Gastroesophageal sphincter (tissue), 4 donors: Measurements from ENCODE around the gene IL10RA. TPM values are rescaled to one million over a fixed set of nuclear protein-coding genes. Genes with fewer than 3 reads are reported as not detected.
"Not testable (repeated sequence)": the region's sequence is repeated elsewhere in the genome, so short reads cannot be mapped to it uniquely, and the experiment has no call there.

ENCODE experiments used
- ATAC-seq: fragments of 150-250 bp; one replicate; pipeline ENCODE4 v1.9.1; 2016; ENCODE audit warnings: mild to moderate bottlenecking, moderate library complexity
- H3K27ac ChIP-seq, 4 donors: fragments of 200-600 bp; sonication (generic) in 3 of 4; 1 replicate in 3 of 4; 2 replicates in 1 of 4; pipeline ENCODE4 v1.5.1; 2016 to 2019
- H3K27me3 ChIP-seq: fragments of 200-600 bp; sonication (generic); one replicate; pipeline ENCODE4 v1.5.1; 2019
- H3K36me3 ChIP-seq, 2 donors: fragments of 200-600 bp; sonication (generic); one replicate each; pipeline ENCODE4 v1.5.1; 2019; ENCODE audit warnings: control low read depth in 1 of 2
- H3K4me1 ChIP-seq, 3 donors: fragments of 200-600 bp; sonication (generic); 1 replicate in 2 of 3; 2 replicates in 1 of 3; pipeline ENCODE4 v1.5.1; 2016 to 2019; ENCODE audit warnings: control low read depth in 2 of 3
- H3K4me3 ChIP-seq, 2 donors: fragments of 200-600 bp; sonication (generic); one replicate each; pipeline ENCODE4 v1.5.1; 2019; ENCODE audit warnings: mild to moderate bottlenecking in 1 of 2, moderate library complexity in 1 of 2
- H3K9me3 ChIP-seq, 3 donors: fragments of 200-600 bp; sonication (generic); one replicate each; pipeline ENCODE4 v1.5.1; 2017 to 2019; ENCODE audit warnings: control low read depth in 2 of 3
- EP300 ChIP-seq: sonication (generic); formaldehyde crosslinking; IDR thresholded peaks from one replicate; pipeline ENCODE4 v1.6.1; 2017; ENCODE audit warnings: antibody characterized with exemption, mild to moderate bottlenecking
- POLR2A ChIP-seq, 2 donors: fragments of 450-650 bp; IDR thresholded peaks; one replicate each; pipeline ENCODE4 v1.6.1; 2017; ENCODE audit warnings: antibody characterized with exemption in 2 of 2, mild to moderate bottlenecking in 2 of 2, moderate library complexity in 1 of 2
- POLR2AphosphoS5 ChIP-seq: sonication (generic); formaldehyde crosslinking; IDR thresholded peaks from one replicate; pipeline ENCODE4 v1.6.1; 2017; ENCODE audit warnings: antibody characterized with exemption
- WGBS, 2 donors: methylation state at CpG; one replicate each; pipeline ENCODE4 v1.1.5; 2018; ENCODE audit warnings: low coverage in 1 of 2; 5-methylcytosine and 5-hydroxymethylcytosine counted together
- total RNA-seq, 4 donors: library from RNA; depleted of rRNA; stranded (reverse); fragments of >200 nt; gene quantifications; one replicate each; pipeline ENCODE4 v1.1.0, GENCODE V29; 2016
- TF ChIP-seq, protein P1 (sequence below), 4 experiments: fragments of 200-600 bp in 2 of 4; fragments of 450-650 bp in 2 of 4; sonication (generic) in 1 of 4; IDR thresholded peaks; one replicate each; pipeline ENCODE4 v1.5.1; 2017 to 2019; ENCODE audit warnings: antibody characterized with exemption in 4 of 4, mild to moderate bottlenecking in 2 of 4, moderate library complexity in 2 of 4

IL10RA gene
- total RNA-seq, 4 donors from 2014 or later = 16.7 to 37.3 (median 24.3) TPM

DNA sequence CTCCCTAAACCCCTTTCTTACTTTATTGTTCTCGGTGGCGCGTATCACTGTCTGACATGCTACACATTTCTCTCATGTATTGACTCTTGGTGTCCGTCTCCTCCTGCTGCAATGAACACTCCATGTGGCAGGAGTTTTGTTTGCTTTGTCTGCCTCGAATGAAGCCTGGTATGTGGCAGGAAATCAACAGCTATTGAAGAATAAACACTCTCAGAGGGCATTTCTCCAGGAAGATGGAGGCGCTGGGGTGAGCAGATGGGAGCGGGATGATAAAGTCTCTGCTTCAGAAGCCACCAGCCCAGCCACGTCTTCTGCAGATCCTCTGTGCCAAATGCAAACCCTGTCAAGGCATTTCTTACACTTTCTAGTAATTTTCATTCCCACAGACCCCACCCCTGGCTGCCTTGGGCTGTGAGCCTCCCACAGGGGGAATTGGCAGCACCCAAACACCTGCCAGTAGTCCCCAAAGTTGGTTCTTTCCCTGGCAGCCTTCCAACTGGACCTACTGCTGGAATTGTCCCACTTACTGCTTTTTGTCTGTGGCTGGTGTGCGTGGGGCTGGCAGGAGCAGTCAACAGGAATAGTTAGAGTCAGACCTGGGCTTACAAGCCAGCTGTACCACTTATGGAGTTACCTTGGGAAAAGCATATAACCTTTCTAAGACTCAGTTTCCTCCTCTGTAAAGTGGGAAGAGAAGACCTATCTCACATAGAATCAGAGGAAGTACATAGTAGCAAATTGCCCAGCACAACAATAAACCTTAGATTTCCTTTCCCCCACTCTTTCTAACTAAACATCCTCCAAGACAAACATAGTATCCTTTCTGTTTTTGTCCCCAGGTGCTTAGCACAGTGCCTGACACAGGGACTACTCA, 13.3 kb upstream of the IL10RA start:
- Histone ChIP-seq H3K4me1 (no peaks in the 10 kb centered on the region), H3K27me3 (peaks cover 24% of the 10 kb centered on the region), H3K27ac (no peak overlapping the region), H3K9me3 (no peaks in the 10 kb centered on the region), H3K4me3 (no peak overlapping the region), H3K36me3 (no peaks in the 10 kb centered on the region)
- WGBS, 2 donors = 60 to 80% methylated on average over 1 to 4 of the region's 9 CpGs
- no peak for ATAC-seq
- no peak for TF ChIP-seq EP300
- TF ChIP-seq, protein P1, sequence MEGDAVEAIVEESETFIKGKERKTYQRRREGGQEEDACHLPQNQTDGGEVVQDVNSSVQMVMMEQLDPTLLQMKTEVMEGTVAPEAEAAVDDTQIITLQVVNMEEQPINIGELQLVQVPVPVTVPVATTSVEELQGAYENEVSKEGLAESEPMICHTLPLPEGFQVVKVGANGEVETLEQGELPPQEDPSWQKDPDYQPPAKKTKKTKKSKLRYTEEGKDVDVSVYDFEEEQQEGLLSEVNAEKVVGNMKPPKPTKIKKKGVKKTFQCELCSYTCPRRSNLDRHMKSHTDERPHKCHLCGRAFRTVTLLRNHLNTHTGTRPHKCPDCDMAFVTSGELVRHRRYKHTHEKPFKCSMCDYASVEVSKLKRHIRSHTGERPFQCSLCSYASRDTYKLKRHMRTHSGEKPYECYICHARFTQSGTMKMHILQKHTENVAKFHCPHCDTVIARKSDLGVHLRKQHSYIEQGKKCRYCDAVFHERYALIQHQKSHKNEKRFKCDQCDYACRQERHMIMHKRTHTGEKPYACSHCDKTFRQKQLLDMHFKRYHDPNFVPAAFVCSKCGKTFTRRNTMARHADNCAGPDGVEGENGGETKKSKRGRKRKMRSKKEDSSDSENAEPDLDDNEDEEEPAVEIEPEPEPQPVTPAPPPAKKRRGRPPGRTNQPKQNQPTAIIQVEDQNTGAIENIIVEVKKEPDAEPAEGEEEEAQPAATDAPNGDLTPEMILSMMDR (IDR thresholded peaks at IDR 0.05) = no peak
- TF ChIP-seq POLR2A (IDR thresholded peaks at IDR 0.05) = no peak
- no peak for TF ChIP-seq POLR2AphosphoS5

DNA sequence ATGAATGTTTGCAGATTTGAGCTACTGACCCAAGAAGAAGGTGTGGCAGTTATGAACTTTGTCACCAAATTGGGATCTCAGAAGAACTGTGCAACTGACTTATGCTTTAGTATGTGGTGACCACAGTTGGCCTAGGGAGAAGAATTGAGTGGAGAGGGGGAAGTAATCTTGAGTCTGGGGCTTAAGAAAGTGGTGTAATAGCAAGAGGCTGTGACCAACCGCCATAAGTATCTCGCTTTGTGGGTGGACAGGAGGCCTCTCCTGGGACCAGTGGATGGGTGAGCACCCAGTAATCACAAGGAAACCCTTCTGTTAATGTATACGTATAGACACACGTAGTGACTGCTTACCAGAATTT, 12.7 kb upstream of the IL10RA start:
- no peak overlapping the region for H3K4me3 ChIP-seq
- no peaks in the 10 kb centered on the region for H3K4me1 ChIP-seq
- H3K36me3 ChIP-seq = no peaks in the 10 kb centered on the region
- no peak overlapping the region for H3K27ac ChIP-seq
- peaks cover 24% of the 10 kb centered on the region for H3K27me3 ChIP-seq
- ATAC-seq = no peak
- no peaks in the 10 kb centered on the region for H3K9me3 ChIP-seq
- TF ChIP-seq POLR2A (IDR thresholded peaks at IDR 0.05) (no peak), EP300 (no peak), POLR2AphosphoS5 (no peak)
- TF ChIP-seq, protein P1 (IDR thresholded peaks at IDR 0.05) = no peak
- 94% methylated on average over 4 of the region's 4 CpGs for WGBS, 2 donors

DNA sequence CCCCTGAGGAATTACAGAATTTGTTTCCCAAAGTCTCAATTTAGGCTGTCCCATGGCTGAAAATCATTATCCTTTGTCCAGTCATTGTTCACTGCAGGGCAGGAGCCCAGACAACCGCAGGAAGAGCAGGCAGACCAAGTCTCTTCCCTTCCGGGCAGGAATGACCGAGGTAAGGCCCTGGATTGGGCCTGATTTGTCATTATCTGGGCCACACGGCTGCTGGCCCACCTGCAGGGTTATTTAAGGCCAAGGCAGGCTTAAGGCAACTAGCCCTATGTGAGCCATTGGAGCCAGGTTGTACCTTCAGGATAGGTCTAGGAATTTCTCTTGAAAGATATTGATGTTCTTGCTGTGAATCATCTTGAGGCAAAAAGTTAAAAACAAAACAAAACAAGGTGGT, 9.7 kb upstream of the IL10RA start:
- no peak for TF ChIP-seq POLR2AphosphoS5
- no peak for TF ChIP-seq EP300
- TF ChIP-seq, protein P1 (IDR thresholded peaks at IDR 0.05) = no peak
- no peak for TF ChIP-seq POLR2A (IDR thresholded peaks at IDR 0.05)
- no peaks in the 10 kb centered on the region for H3K4me1 ChIP-seq
- WGBS, 2 donors = no CpG with 5 or more reads among the region's 4 CpGs
- H3K27me3 ChIP-seq = peaks cover 13% of the 10 kb centered on the region
- no peak overlapping the region for H3K27ac ChIP-seq
- no peaks in the 10 kb centered on the region for H3K9me3 ChIP-seq
- no peak overlapping the region for H3K4me3 ChIP-seq
- no peaks in the 10 kb centered on the region for H3K36me3 ChIP-seq
- ATAC-seq = no peak

DNA sequence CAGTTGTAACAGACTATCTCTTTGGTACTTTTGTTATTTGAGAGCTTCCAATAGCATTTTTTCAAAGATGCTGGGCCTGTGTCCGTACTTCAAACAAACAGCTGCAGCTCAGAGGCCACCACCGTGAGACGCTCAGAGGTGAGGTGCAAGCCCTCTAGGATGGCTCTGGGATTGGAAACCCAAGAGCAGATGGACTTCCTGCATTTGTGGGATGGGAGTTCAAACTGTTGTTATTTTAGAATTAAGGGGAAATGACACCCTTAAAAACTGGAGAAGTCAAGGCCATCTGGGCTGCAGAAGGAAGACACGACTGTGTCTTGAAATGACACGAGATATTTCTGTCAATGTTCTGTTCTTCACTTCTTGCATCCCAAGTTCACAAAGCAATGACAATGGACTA, 9.2 kb upstream of the IL10RA start:
- H3K4me1 ChIP-seq = no peaks in the 10 kb centered on the region
- no peaks in the 10 kb centered on the region for H3K36me3 ChIP-seq
- no peaks in the 10 kb centered on the region for H3K9me3 ChIP-seq
- ATAC-seq = no peak
- no peak for TF ChIP-seq POLR2AphosphoS5
- TF ChIP-seq EP300 = no peak
- TF ChIP-seq POLR2A (IDR thresholded peaks at IDR 0.05) = no peak
- TF ChIP-seq, protein P1 (IDR thresholded peaks at IDR 0.05) = no peak
- no peak overlapping the region for H3K27ac ChIP-seq
- WGBS, 2 donors = 60 to 61% methylated on average over 1 to 2 of the region's 5 CpGs
- H3K4me3 ChIP-seq = no peak overlapping the region
- H3K27me3 ChIP-seq = peaks cover 9% of the 10 kb centered on the region

DNA sequence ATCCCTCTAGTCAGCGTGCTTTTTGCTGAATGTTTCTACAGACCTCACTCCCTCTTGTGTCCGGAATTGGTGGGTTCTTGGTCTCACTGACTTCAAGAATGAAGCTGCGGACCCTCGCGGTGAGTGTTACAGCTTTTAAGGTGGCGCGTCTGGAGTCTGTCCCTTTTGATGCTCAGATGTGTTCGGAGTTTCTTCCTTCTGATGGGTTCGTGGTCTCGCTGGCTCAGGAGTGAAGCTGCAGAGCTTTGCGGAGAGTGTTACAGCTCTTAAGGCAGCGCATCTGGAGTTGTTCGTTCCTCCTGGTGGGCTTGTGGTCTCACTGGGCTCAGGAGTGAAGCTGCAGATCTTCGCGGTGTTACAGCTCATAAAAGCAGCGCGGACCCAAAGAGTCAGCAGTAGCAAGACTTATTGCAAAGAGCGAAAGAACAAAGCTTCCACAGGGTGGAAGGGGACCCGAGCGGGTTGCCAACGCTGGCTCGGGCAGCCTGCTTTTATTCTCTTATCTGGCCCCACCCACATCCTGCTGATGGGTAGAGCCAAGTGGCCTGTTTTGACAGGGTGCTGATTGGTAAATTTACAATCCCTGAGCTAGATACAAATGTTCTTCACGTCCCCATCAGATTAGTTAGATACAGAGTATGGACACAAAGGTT, 8.5 kb upstream of the IL10RA start:
- H3K27ac ChIP-seq, H3K36me3 ChIP-seq, H3K27me3 ChIP-seq, H3K9me3 ChIP-seq, H3K4me3 ChIP-seq, H3K4me1 ChIP-seq, ATAC-seq: not testable (repeated sequence)
- WGBS, 2 donors = 78% methylated on average over 9 of the region's 23 CpGs; no CpG with 5 or more reads in 1 of the 2 donors

DNA sequence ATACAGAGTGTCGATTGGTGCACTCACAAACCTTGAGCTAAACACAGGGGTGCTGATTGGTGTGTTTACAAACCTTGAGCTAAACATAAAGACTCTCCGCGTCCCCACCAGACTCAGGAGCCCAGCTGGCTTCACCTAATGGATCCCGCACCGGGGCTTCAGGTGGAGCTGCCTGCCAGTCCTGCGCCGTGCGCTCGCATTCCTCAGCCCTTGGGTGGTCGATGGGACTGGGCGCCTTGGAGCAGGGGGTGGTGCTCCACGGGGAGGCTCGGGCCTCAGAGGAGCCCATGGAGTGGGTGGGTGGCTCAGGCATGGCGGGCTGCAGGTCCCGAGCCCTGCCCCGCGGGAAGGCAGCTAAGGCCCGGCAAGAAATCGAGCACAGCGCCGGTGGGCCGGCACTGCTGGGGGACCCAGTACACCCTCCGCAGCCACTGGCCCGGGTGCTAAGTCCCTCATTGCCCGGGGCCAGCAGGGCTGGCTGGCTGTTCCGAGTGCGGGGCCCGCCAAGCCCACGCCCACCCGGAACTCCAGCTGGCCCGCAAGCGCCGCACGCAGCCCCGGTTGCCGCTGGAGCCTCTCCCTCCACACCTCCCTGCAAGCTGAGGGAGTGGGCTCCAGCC, 7.8 kb upstream of the IL10RA start:
- not testable (repeated sequence) for ATAC-seq, H3K27ac ChIP-seq, H3K4me3 ChIP-seq, H3K27me3 ChIP-seq, H3K36me3 ChIP-seq, H3K4me1 ChIP-seq, H3K9me3 ChIP-seq
- WGBS, 2 donors = 80% methylated on average over 1 of the region's 36 CpGs; no CpG with 5 or more reads in 1 of the 2 donors
